ENCODE measurements around the gene SIKE1. TPM values are rescaled to one million over a fixed set of nuclear protein-coding genes. Genes with fewer than 3 reads are reported as not detected.
"Not testable (repeated sequence)": the region's sequence is repeated elsewhere in the genome, so short reads cannot be mapped to it uniquely, and the experiment has no call there.

Gene SIKE1
- total RNA-seq, 2 experiments from 2014 or later = 69.8 to 75.3 TPM

DNA sequence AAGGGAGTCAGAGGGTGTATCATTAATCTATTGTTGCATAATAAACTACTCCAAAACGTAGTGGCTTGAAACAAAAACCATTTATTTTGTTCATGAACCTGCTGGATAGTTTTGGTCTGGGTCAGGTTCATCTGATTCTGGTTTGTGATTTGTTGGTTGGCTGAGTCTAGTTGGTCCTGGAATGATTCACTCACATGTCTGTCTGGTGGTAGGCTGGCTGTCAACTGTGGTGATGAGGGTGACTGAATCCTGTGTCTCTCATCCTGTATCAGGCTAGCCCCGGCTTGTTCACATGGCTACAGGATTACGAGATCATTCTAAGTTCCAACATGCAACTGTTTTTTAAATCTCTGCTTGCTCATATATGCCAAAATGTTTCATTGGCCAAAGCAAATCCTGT lies 22.5 kb upstream of the SIKE1 start:
- DNase-seq (no peak), ATAC-seq (ENCODE audit: poor library complexity) (no peak)
- ChIA-PET POLR2A (no interaction called here), CTCF (interaction anchor here (1.1 kb wide), 1 partner anchor 33 kb away, joined by 5 read pairs; no protein-coding TSS in a partner anchor)
- no peaks in the 10 kb centered on the region for H3K9me3 Mint-ChIP-seq
- peaks cover 29% of the 10 kb centered on the region for H3K27me3 Mint-ChIP-seq
- no peaks in the 10 kb centered on the region for H3K36me3 Mint-ChIP-seq (ENCODE audit: low read depth)
- Histone ChIP-seq H3K27ac (ENCODE audit: low read depth in 1 of 2, low read length in 2 of 2) (no peak overlapping the region), H3K4me1 (ENCODE audit: insufficient read depth, low read length) (no peaks in the 10 kb centered on the region), H3K27me3 (ENCODE audit: control insufficient read depth in 1 of 2, insufficient read depth in 2 of 2, low read length in 2 of 2) (peaks cover 4 to 12% of the 10 kb centered on the region in 2 experiments), H3K9me3 (ENCODE audit: control insufficient read depth in 1 of 2, insufficient read depth in 1 of 2, low read length in 2 of 2) (peaks cover 0 to 8% of the 10 kb centered on the region in 2 experiments), H3K36me3 (ENCODE audit: insufficient read depth, low read length) (no peaks in the 10 kb centered on the region), H3K4me3 (ENCODE audit: low read length) (no peak overlapping the region)
- intact Hi-C loops (cut with DNase I, micrococcal nuclease) = no loop called here
- no peaks in the 10 kb centered on the region for H3K4me1 Mint-ChIP-seq (ENCODE audit: low read depth)
- TF ChIP-seq, protein P1, sequence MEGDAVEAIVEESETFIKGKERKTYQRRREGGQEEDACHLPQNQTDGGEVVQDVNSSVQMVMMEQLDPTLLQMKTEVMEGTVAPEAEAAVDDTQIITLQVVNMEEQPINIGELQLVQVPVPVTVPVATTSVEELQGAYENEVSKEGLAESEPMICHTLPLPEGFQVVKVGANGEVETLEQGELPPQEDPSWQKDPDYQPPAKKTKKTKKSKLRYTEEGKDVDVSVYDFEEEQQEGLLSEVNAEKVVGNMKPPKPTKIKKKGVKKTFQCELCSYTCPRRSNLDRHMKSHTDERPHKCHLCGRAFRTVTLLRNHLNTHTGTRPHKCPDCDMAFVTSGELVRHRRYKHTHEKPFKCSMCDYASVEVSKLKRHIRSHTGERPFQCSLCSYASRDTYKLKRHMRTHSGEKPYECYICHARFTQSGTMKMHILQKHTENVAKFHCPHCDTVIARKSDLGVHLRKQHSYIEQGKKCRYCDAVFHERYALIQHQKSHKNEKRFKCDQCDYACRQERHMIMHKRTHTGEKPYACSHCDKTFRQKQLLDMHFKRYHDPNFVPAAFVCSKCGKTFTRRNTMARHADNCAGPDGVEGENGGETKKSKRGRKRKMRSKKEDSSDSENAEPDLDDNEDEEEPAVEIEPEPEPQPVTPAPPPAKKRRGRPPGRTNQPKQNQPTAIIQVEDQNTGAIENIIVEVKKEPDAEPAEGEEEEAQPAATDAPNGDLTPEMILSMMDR (IDR thresholded peaks at IDR 0.05) = no peak
- no peak overlapping the region for H3K27ac Mint-ChIP-seq
- H3K4me3 Mint-ChIP-seq = no peak overlapping the region

DNA sequence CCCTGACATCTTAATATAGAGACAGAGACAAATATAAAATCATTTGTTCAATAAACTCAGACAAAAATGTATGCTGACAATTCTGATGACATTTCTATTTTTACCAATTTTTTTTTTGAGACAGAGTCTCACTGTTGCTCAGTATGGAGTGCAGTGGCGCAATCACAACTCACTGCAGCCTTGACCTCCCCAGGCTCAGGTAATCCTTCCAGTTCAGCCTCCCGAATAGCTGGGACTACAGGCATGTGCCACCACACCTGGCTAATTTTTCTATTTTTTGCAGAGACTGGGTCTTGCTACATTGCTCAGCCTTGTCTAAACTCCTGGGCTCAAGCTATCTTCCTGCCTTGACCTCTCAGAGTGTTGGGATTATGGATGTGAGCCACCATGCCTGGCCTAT lies 13.6 kb upstream of the SIKE1 start:
- DNase-seq = no peak
- ChIA-PET POLR2A (interaction anchor here (0.6 kb wide), 1 partner anchor 26 kb away, joined by 3 read pairs; no protein-coding TSS in a partner anchor), CTCF (no interaction called here)
- TF ChIP-seq, protein P1 (IDR thresholded peaks at IDR 0.05) = no peak
- H3K27ac Mint-ChIP-seq = no peak overlapping the region
- Histone ChIP-seq H3K4me1 (ENCODE audit: insufficient read depth, low read length) (no peaks in the 10 kb centered on the region), H3K4me3 (ENCODE audit: low read length) (no peak overlapping the region), H3K36me3 (ENCODE audit: insufficient read depth, low read length) (no peaks in the 10 kb centered on the region), H3K9me3 (ENCODE audit: control insufficient read depth in 1 of 2, insufficient read depth in 1 of 2, low read length in 2 of 2) (no peaks in the 10 kb centered on the region), H3K27ac (ENCODE audit: low read depth in 1 of 2, low read length in 2 of 2) (no peak overlapping the region), H3K27me3 (ENCODE audit: control insufficient read depth in 1 of 2, insufficient read depth in 2 of 2, low read length in 2 of 2) (peaks cover 5 to 8% of the 10 kb centered on the region in 2 experiments)
- peaks cover 48% of the 10 kb centered on the region for H3K27me3 Mint-ChIP-seq
- H3K36me3 Mint-ChIP-seq (ENCODE audit: low read depth) = no peaks in the 10 kb centered on the region
- no peak overlapping the region for H3K4me3 Mint-ChIP-seq
- H3K4me1 Mint-ChIP-seq (ENCODE audit: low read depth) = no peaks in the 10 kb centered on the region
- no peak for ATAC-seq (ENCODE audit: poor library complexity)
- H3K9me3 Mint-ChIP-seq = no peaks in the 10 kb centered on the region
- intact Hi-C loops (cut with DNase I, micrococcal nuclease) = no loop called here

DNA sequence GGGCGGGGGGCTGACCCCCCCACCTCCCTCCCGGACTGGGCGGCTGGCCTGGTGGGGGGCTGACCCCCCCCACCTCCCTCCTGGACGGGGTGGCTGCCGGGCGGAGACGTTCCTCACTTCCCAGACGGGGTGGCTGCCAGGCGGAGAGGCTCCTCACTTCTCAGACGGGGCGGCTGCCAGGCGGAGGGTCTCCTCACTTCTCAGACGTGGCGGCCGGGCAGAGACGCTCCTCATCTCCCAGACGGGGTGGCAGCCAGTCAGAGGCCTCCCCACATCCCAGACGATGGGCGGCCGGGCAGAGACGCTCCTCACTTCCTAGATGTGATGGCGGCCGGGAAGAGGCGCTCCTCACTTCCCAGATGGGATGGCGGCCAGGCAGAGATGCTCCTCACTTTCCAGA lies 10.1 kb upstream of the SIKE1 start:
- H3K4me1 ChIP-seq (ENCODE audit: insufficient read depth, low read length); POLR2A ChIA-PET; H3K4me1 Mint-ChIP-seq (ENCODE audit: low read depth); H3K36me3 ChIP-seq (ENCODE audit: insufficient read depth, low read length); H3K27ac Mint-ChIP-seq; H3K9me3 Mint-ChIP-seq; H3K27me3 ChIP-seq (ENCODE audit: control insufficient read depth in 1 of 2, insufficient read depth in 2 of 2, low read length in 2 of 2); H3K36me3 Mint-ChIP-seq (ENCODE audit: low read depth); H3K9me3 ChIP-seq (ENCODE audit: control insufficient read depth in 1 of 2, insufficient read depth in 1 of 2, low read length in 2 of 2); ATAC-seq (ENCODE audit: poor library complexity); H3K4me3 Mint-ChIP-seq; H3K4me3 ChIP-seq (ENCODE audit: low read length); DNase-seq; H3K27ac ChIP-seq (ENCODE audit: low read depth in 1 of 2, low read length in 2 of 2); CTCF ChIA-PET; intact Hi-C loops (cut with DNase I, micrococcal nuclease): not testable (repeated sequence)
- peaks cover 60% of the 10 kb centered on the region for H3K27me3 Mint-ChIP-seq

DNA sequence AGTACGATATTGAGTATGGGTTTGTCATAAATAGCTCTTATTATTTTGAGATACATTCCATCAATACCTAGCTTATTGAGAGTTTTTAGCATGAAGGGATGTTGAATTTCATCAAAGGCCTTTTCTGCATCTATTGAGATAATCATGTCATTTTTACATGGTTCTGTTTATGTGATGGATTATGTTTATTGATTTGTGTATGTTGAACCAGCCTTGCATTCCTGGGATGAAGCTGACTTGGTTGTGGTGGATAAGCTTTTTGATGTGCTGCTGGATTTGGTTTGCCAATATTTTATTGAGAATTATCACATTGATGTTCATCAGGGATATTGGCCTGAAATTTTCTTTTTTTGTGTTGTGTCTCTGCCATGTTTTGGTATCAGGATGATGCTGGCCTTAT lies 6.0 kb upstream of the SIKE1 start:
- POLR2A ChIA-PET = interaction anchor here (0.6 kb wide), 1 partner anchor 926 kb away, joined by 3 read pairs; no protein-coding TSS in a partner anchor

More for the DNA sequence above, 6.0 kb upstream of the SIKE1 start:
- ATAC-seq (ENCODE audit: poor library complexity); H3K27me3 ChIP-seq (ENCODE audit: control insufficient read depth in 1 of 2, insufficient read depth in 2 of 2, low read length in 2 of 2); CTCF ChIA-PET; DNase-seq; H3K36me3 ChIP-seq (ENCODE audit: insufficient read depth, low read length); H3K36me3 Mint-ChIP-seq (ENCODE audit: low read depth); H3K9me3 ChIP-seq (ENCODE audit: control insufficient read depth in 1 of 2, insufficient read depth in 1 of 2, low read length in 2 of 2); H3K27ac ChIP-seq (ENCODE audit: low read depth in 1 of 2, low read length in 2 of 2); H3K9me3 Mint-ChIP-seq; H3K4me3 Mint-ChIP-seq; H3K4me3 ChIP-seq (ENCODE audit: low read length); H3K4me1 ChIP-seq (ENCODE audit: insufficient read depth, low read length); H3K27ac Mint-ChIP-seq; H3K4me1 Mint-ChIP-seq (ENCODE audit: low read depth): not testable (repeated sequence)
- peaks cover 35% of the 10 kb centered on the region for H3K27me3 Mint-ChIP-seq
- intact Hi-C loops (cut with DNase I, micrococcal nuclease) = loop anchor here in 1 of 2 experiments (10.0 kb wide), 1 partner anchor 308 kb away; no protein-coding TSS in a partner anchor
